ENCODE results near the gene PTPRT.
"Not testable (repeated sequence)": the region's sequence is repeated elsewhere in the genome, so short reads cannot be mapped to it uniquely, and the experiment has no call there.

Gene PTPRT

GRCh38 chr20:42259389-42259788 lies 930.3 kb downstream of the PTPRT start:
- DNase-seq, result no peak

GRCh38 chr20:42258564-42259302 lies 931.0 kb downstream of the PTPRT start:
- DNase-seq, result no peak

- no peak for DNase-seq
Measured at GRCh38 chr20:42255821-42256220, 933.9 kb downstream of the PTPRT start.

- DNase-seq, result no peak
Measured at GRCh38 chr20:42254673-42255072, 935.0 kb downstream of the PTPRT start.

GRCh38 chr20:42252116-42252515 lies 937.6 kb downstream of the PTPRT start:
- DNase-seq, result no peak

- no peak for DNase-seq
Measured at GRCh38 chr20:42218621-42219374, 970.9 kb downstream of the PTPRT start.

GRCh38 chr20:42214074-42214473 lies 975.6 kb downstream of the PTPRT start:
- no peak for DNase-seq

GRCh38 chr20:42212391-42212790 lies 977.3 kb downstream of the PTPRT start:
- no peak for DNase-seq

GRCh38 chr20:42206557-42206956 lies 983.1 kb downstream of the PTPRT start:
- DNase-seq, result not testable (repeated sequence)

- DNase-seq, result peak; percentile 10
Measured at GRCh38 chr20:42204109-42204660, 985.5 kb downstream of the PTPRT start.

GRCh38 chr20:42197599-42197998 lies 992.1 kb downstream of the PTPRT start:
- no peak for DNase-seq

GRCh38 chr20:42193119-42193518 lies 996.6 kb downstream of the PTPRT start:
- no peak for DNase-seq

- DNase-seq, result no peak
Measured at GRCh38 chr20:42192321-42192720, 997.4 kb downstream of the PTPRT start.

GRCh38 chr20:42191140-42191860 lies 998.4 kb downstream of the PTPRT start:
- no peak for DNase-seq

- DNase-seq, result no peak
Measured at GRCh38 chr20:42190084-42190483, 999.6 kb downstream of the PTPRT start.

GRCh38 chr20:42186337-42186736 lies 1003.4 kb downstream of the PTPRT start:
- DNase-seq, result no peak

- DNase-seq, result no peak
Measured at GRCh38 chr20:42183147-42183546, 1006.6 kb downstream of the PTPRT start.

GRCh38 chr20:42181064-42181463 lies 1008.6 kb downstream of the PTPRT start:
- no peak for DNase-seq

- no peak for DNase-seq
Measured at GRCh38 chr20:42179768-42180167, 1009.9 kb downstream of the PTPRT start.

GRCh38 chr20:42173440-42173839 lies 1016.3 kb downstream of the PTPRT start:
- DNase-seq, result no peak

GRCh38 chr20:42164121-42164890 lies 1025.4 kb downstream of the PTPRT start:
- DNase-seq, result no peak

GRCh38 chr20:42161228-42161829 lies 1028.4 kb downstream of the PTPRT start:
- DNase-seq, result no peak

Data from COR-L47 (cell line).